AG09309 (cell line): ENCODE measurements around the gene SZT2.
"Not testable (repeated sequence)": the region's sequence is repeated elsewhere in the genome, so short reads cannot be mapped to it uniquely, and the experiment has no call there.

Experiments
- DNase-seq: peaks from one replicate; pipeline ENCODE4 v3.0.0-alpha.2; 2010; ENCODE audit warnings: low read depth
- H3K4me3 ChIP-seq: 2 replicates; pipeline ENCODE4 v1.5.1; 2011; ENCODE audit warnings: mild to moderate bottlenecking, low read depth, low read length, moderate library complexity; ENCODE audit not compliant: control insufficient read depth
- TF ChIP-seq, protein P1 (sequence below): IDR thresholded peaks from 2 replicates; pipeline ENCODE4 v1.5.1; 2011; ENCODE audit warnings: mild to moderate bottlenecking, low read depth, low read length, inconsistent platforms; ENCODE audit not compliant: insufficient read depth, control insufficient read depth; ENCODE audit errors: missing control alignments

The SZT2 gene

DNA sequence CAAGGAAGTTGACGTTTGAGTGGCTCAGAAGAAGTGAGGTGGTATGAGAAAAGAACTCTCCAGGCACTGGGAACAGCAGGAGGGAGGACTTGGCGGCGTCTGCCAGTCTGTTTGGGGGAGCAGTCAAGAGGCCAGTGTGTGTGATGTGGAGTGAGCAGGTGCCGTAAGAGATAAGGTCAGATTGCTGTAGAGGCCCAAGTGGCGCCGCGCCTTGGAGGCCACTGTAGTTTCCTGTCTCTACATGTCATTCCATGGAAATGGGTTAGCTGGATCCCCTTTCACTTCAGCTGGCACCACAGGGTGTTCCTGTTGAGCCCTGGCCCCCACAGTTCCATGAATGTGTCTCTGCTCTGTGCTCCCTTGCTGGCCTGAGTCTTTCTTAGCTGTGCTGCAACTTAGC is 105.5 kb downstream of the SZT2 start:
- TF ChIP-seq, protein P1, sequence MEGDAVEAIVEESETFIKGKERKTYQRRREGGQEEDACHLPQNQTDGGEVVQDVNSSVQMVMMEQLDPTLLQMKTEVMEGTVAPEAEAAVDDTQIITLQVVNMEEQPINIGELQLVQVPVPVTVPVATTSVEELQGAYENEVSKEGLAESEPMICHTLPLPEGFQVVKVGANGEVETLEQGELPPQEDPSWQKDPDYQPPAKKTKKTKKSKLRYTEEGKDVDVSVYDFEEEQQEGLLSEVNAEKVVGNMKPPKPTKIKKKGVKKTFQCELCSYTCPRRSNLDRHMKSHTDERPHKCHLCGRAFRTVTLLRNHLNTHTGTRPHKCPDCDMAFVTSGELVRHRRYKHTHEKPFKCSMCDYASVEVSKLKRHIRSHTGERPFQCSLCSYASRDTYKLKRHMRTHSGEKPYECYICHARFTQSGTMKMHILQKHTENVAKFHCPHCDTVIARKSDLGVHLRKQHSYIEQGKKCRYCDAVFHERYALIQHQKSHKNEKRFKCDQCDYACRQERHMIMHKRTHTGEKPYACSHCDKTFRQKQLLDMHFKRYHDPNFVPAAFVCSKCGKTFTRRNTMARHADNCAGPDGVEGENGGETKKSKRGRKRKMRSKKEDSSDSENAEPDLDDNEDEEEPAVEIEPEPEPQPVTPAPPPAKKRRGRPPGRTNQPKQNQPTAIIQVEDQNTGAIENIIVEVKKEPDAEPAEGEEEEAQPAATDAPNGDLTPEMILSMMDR: no peak
- DNase-seq: no peak
- H3K4me3 ChIP-seq: no peak overlapping the region

DNA sequence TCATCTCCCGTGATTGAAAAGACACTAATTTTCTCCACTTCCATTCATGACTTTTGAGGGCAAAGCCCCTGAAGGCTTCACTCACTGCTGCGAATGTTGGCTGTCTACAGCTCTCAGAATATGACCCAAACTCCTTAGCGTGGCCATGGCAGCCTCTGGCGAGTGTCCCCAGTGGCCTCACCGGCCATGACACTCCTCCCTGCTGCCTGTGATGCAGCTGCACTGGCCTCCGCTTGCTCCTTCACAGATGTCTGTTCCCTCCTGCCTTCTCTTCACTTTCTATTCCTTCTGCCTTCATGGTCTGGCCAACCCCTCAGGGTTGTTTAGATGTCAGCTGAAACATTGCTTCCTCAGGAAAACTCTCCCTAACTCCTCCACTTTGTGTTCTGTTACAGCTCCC is 110.2 kb downstream of the SZT2 start:
- no peak for DNase-seq
- H3K4me3 ChIP-seq: no peak overlapping the region
- TF ChIP-seq, protein P1: no peak

DNA sequence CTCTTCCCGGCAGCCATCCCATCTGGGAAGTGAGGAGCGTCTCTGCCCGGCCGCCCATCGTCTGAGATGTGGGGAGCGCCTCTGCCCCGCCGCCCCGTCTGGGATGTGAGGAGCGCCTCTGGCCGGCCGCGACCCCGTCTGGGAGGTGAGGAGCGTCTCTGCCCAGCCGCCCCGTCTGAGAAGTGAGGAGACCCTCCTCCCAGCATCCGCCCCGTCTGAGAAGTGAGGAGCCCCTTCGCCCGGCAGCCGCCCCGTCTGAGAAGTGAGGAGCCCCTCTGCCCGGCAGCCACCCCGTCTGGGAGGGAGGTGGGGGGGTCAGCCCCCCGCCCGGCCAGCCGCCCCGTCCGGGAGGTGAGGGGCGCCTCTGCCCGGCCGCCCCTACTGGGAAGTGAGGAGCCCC is 112.1 kb downstream of the SZT2 start:
- H3K4me3 ChIP-seq, DNase-seq: not testable (repeated sequence)

DNA sequence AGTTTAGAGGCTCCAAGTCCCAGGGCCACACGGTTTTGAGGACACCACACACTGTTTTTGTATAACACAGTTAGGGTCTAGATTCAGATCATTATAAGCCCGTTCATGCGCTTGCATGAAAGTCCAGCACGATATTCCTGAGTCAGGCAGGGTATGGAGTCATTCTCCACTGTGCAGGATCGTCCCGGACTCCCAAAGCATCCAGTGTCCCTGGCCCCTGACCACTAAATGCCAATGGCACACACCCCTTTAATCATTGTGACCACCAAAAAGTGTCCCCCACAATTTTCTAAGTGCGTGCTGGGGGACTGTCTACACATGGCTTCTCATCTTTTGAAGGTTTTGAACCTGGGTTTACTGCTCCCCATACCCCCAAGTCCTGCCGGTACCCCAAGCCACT is 113.8 kb downstream of the SZT2 start:
- DNase-seq: no peak
- H3K4me3 ChIP-seq: no peak overlapping the region

More for the DNA sequence above, 113.8 kb downstream of the SZT2 start:
- TF ChIP-seq, protein P1: no peak
